ENCODE data around the gene INA. TPM values are rescaled to one million over a fixed set of nuclear protein-coding genes. Genes with fewer than 3 reads are reported as not detected.

INA gene
- total RNA-seq, 1 experiment from 2014 or later: 14.0 TPM

DNA sequence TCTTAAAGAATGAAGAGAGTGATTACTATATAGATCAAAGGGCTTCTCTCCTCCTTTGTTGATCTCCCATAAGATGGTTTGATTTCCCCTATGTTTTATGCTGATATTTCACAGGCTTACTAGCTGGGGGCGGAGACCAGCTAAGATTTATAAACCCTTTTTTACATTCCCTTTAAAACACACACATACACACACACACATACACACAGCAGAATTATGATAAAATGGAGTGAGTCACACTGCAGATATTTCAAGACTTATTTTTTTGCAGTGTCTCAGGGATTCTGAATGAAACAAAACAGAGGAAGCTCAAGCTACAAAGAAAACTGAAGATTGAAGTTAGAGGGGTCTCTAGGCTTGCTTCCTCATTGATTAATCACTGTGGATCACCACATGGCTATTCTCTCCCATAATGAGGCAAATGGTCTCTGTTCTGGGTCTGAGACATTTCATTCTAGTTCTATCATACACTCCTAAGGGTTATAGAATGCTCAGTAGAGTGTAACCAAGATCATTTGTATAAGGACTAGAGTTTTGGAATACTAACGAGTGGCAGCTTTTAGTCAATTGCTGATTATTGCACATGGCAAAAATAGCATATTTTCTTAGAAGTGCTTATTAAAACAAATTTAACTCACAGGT is 18.6 kb downstream of the INA start:
- no peak overlapping the region for H3T11ph ChIP-seq (ENCODE audit: low read length)
- no peaks in the 10 kb centered on the region for H3K9me3 ChIP-seq (ENCODE audit: control insufficient read depth, low read depth, low read length)
- H3K79me2 ChIP-seq (ENCODE audit: insufficient read depth, low read length): no peaks in the 10 kb centered on the region
- H4K20me1 ChIP-seq (ENCODE audit: control insufficient read depth, insufficient read depth, insufficient read length): no peaks in the 10 kb centered on the region
- TF ChIP-seq, protein P1, sequence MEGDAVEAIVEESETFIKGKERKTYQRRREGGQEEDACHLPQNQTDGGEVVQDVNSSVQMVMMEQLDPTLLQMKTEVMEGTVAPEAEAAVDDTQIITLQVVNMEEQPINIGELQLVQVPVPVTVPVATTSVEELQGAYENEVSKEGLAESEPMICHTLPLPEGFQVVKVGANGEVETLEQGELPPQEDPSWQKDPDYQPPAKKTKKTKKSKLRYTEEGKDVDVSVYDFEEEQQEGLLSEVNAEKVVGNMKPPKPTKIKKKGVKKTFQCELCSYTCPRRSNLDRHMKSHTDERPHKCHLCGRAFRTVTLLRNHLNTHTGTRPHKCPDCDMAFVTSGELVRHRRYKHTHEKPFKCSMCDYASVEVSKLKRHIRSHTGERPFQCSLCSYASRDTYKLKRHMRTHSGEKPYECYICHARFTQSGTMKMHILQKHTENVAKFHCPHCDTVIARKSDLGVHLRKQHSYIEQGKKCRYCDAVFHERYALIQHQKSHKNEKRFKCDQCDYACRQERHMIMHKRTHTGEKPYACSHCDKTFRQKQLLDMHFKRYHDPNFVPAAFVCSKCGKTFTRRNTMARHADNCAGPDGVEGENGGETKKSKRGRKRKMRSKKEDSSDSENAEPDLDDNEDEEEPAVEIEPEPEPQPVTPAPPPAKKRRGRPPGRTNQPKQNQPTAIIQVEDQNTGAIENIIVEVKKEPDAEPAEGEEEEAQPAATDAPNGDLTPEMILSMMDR (conservative IDR thresholded peaks at IDR 0.05): no peak
- no peak overlapping the region for H2BK15ac ChIP-seq (ENCODE audit: low read depth, low read length)
- no peak overlapping the region for H3K14ac ChIP-seq (ENCODE audit: insufficient read depth, low read length)
- H3K79me1 ChIP-seq (ENCODE audit: insufficient read depth, low read depth, low read length, poor library complexity, severe bottlenecking): no peaks in the 10 kb centered on the region
- H2BK12ac ChIP-seq (ENCODE audit: insufficient read length, low read depth, low read length): no peak overlapping the region
- no peak overlapping the region for H3K27ac ChIP-seq (ENCODE audit: insufficient read length, low read depth, low read length)
- no peaks in the 10 kb centered on the region for H3K27me3 ChIP-seq (ENCODE audit: insufficient read depth, low read length)
- no peak overlapping the region for H2BK5ac ChIP-seq (ENCODE audit: insufficient read length, low read length)
- no peak for DNase-seq
- H2BK120ac ChIP-seq (ENCODE audit: low read depth, low read length, poor library complexity, severe bottlenecking): no peak overlapping the region
- Mint-ChIP-seq H3K4me1 (no peaks in the 10 kb centered on the region), H3K36me3 (ENCODE audit: insufficient read depth in 1 of 3, low read depth in 3 of 3) (no peaks in the 10 kb centered on the region), H3K27me3 (ENCODE audit: low read depth) (no peaks in the 10 kb centered on the region), H3K4me3 (no peak overlapping the region), H3K9me3 (no peaks in the 10 kb centered on the region), H3K27ac (no peak overlapping the region)
- H3K9ac ChIP-seq (ENCODE audit: extremely low read depth, insufficient read length, low read length): no peak overlapping the region
- no peaks in the 10 kb centered on the region for H3K23me2 ChIP-seq (ENCODE audit: insufficient read length, low read depth, low read length, poor library complexity, severe bottlenecking)
- H3K4ac ChIP-seq (ENCODE audit: low read depth, low read length): no peak overlapping the region
- H3K4me1 ChIP-seq (ENCODE audit: insufficient read depth, low read length): no peaks in the 10 kb centered on the region
- H3K23ac ChIP-seq (ENCODE audit: insufficient read length, low read depth, low read length): no peak overlapping the region
- H4K91ac ChIP-seq (ENCODE audit: insufficient read length, low read depth, low read length): no peak overlapping the region
- no peak overlapping the region for H3K18ac ChIP-seq (ENCODE audit: insufficient read length, low read depth, low read length)
- no peak overlapping the region for H2AK5ac ChIP-seq (ENCODE audit: insufficient read length, low read length)
- H4K5ac ChIP-seq (ENCODE audit: insufficient read length, low read depth, low read length): no peak overlapping the region
- H3K4me2 ChIP-seq (ENCODE audit: insufficient read depth, insufficient read length, low read length): no peak overlapping the region
- no peak overlapping the region for H2AFZ ChIP-seq (ENCODE audit: low read length)
- H3K56ac ChIP-seq (ENCODE audit: insufficient read length, low read depth, low read length): no peak overlapping the region
- H2BK20ac ChIP-seq (ENCODE audit: low read depth, low read length, poor library complexity, severe bottlenecking): no peak overlapping the region
- H4K8ac ChIP-seq (replicated peaks; ENCODE audit: insufficient read length, low read depth, low read length): no peak overlapping the region
- no CpG with 5 or more reads among the region's 2 CpGs for WGBS (ENCODE audit: extremely low coverage, insufficient read length, low lambda C conversion rate)
